Calu3 (cell line): ENCODE results near the gene MAMDC4. TPM values are rescaled to one million over a fixed set of nuclear protein-coding genes. Genes with fewer than 3 reads are reported as not detected.

Experiments used
- BruUV-seq: library from RNA; stranded (reverse); fragments of 400-500 nt; replicated peaks from 2 replicates; lab custom pipeline; 2021; lab: Mats Ljungman, UMichigan
- CTCF ChIA-PET: fragments of 300-600 bp; sonication (Branson Sonifier 250); formaldehyde crosslinking; loops from one replicate; lab custom pipeline; 2022; ENCODE audit warnings: antibody characterized with exemption; lab: Charles Lee
- DNase-seq: peaks from one replicate; pipeline ENCODE4 v3.0.0; 2022
- H3K27ac Mint-ChIP-seq: one replicate; pipeline ENCODE4 v1.8.0; 2022; ENCODE audit warnings: mixed read lengths; ENCODE audit not compliant: unreplicated experiment
- H3K27me3 Mint-ChIP-seq: one replicate; pipeline ENCODE4 v1.8.0; 2022; ENCODE audit warnings: mixed read lengths; ENCODE audit not compliant: unreplicated experiment
- H3K36me3 Mint-ChIP-seq: one replicate; pipeline ENCODE4 v1.8.0; 2022; ENCODE audit warnings: mild to moderate bottlenecking, moderate library complexity, mixed read lengths; ENCODE audit not compliant: insufficient read depth, unreplicated experiment
- H3K4me1 Mint-ChIP-seq: one replicate; pipeline ENCODE4 v1.8.0; 2022; ENCODE audit warnings: mild to moderate bottlenecking, low read depth, mixed read lengths; ENCODE audit not compliant: unreplicated experiment
- H3K4me3 Mint-ChIP-seq: one replicate; pipeline ENCODE4 v1.8.0; 2022; ENCODE audit warnings: mild to moderate bottlenecking, low read depth, moderate library complexity, mixed read lengths; ENCODE audit not compliant: unreplicated experiment
- H3K9me3 Mint-ChIP-seq: one replicate; pipeline ENCODE4 v1.8.0; 2022; ENCODE audit warnings: low read depth, mixed read lengths; ENCODE audit not compliant: unreplicated experiment
- CTCF ChIP-seq: fragments of 200-600 bp; IDR thresholded peaks from one replicate; pipeline ENCODE4 v1.8.0; 2022; ENCODE audit warnings: antibody characterized with exemption; ENCODE audit not compliant: unreplicated experiment
- intact Hi-C: fragments of 100-400 bp; cut with micrococcal nuclease; formaldehyde crosslinking; loops from one replicate; pipeline ENCODE4 v1.10.0; 2022; ENCODE audit not compliant: unreplicated experiment
- total RNA-seq: library from RNA; stranded (reverse); gene quantifications from 2 replicates; pipeline ENCODE4 v1.2.3, GENCODE V29; 2022

The MAMDC4 gene
- total RNA-seq, 1 experiment from 2014 or later: 3.6 TPM

GRCh38 chr9:136860933-136861873 is 9.1 kb downstream of the MAMDC4 start:
- TF ChIP-seq CTCF: no peak
- intact Hi-C loops: no loop called here
- no peaks in the 10 kb centered on the region for H3K9me3 Mint-ChIP-seq
- no peak overlapping the region for H3K4me3 Mint-ChIP-seq
- no peak for DNase-seq
- CTCF ChIA-PET: no interaction called here
- no peak overlapping the region for H3K27ac Mint-ChIP-seq
- H3K36me3 Mint-ChIP-seq: peaks cover 31% of the 10 kb centered on the region
- no peaks in the 10 kb centered on the region for H3K4me1 Mint-ChIP-seq
- BruUV-seq: no TSS peak
- no peaks in the 10 kb centered on the region for H3K27me3 Mint-ChIP-seq

- TF ChIP-seq CTCF: no peak
- no peak overlapping the region for H3K27ac Mint-ChIP-seq
- H3K4me3 Mint-ChIP-seq: no peak overlapping the region
- BruUV-seq: no TSS peak
- no peaks in the 10 kb centered on the region for H3K4me1 Mint-ChIP-seq
- CTCF ChIA-PET: no interaction called here
- H3K27me3 Mint-ChIP-seq: no peaks in the 10 kb centered on the region
- H3K9me3 Mint-ChIP-seq: no peaks in the 10 kb centered on the region
- intact Hi-C loops: no loop called here
- no peak for DNase-seq
- peaks cover 38% of the 10 kb centered on the region for H3K36me3 Mint-ChIP-seq
Observed at GRCh38 chr9:136861874-136862457, 9.8 kb downstream of the MAMDC4 start.

GRCh38 chr9:136862849-136863622 is 10.9 kb downstream of the MAMDC4 start:
- Mint-ChIP-seq H3K27me3 (no peaks in the 10 kb centered on the region), H3K4me3 (no peak overlapping the region), H3K9me3 (no peaks in the 10 kb centered on the region), H3K36me3 (peaks cover 38% of the 10 kb centered on the region), H3K4me1 (no peaks in the 10 kb centered on the region), H3K27ac (no peak overlapping the region)
- no peak for TF ChIP-seq CTCF
- DNase-seq: no peak
- intact Hi-C loops: no loop called here
- no TSS peak for BruUV-seq
- CTCF ChIA-PET: interaction anchor here (0.7 kb wide), 1 partner anchor 38 kb away, joined by 3 read pairs; no protein-coding TSS in a partner anchor

- H3K4me3 Mint-ChIP-seq: no peak overlapping the region
- no peaks in the 10 kb centered on the region for H3K9me3 Mint-ChIP-seq
- TF ChIP-seq CTCF: no peak
- no peaks in the 10 kb centered on the region for H3K27me3 Mint-ChIP-seq
- no TSS peak for BruUV-seq
- DNase-seq: no peak
- intact Hi-C loops: no loop called here
- H3K4me1 Mint-ChIP-seq: no peaks in the 10 kb centered on the region
- peaks cover 38% of the 10 kb centered on the region for H3K36me3 Mint-ChIP-seq
- CTCF ChIA-PET: no interaction called here
- H3K27ac Mint-ChIP-seq: no peak overlapping the region
Observed at GRCh38 chr9:136863623-136864273, 11.6 kb downstream of the MAMDC4 start.
